PC-3 (cell line): ENCODE data around the gene AIMP1. TPM values are rescaled to one million over a fixed set of nuclear protein-coding genes. Genes with fewer than 3 reads are reported as not detected.

Experiments
- ATAC-seq: fragments of 200-7000 bp; cut with Tn5 transposase; 2 replicates; pipeline ENCODE4 v1.9.1; 2020; ENCODE audit warnings: mild to moderate bottlenecking, moderate library complexity
- BruUV-seq: library from RNA; stranded (reverse); fragments of 400-500 nt; replicated peaks from 2 replicates; lab custom pipeline; 2021; lab: Mats Ljungman, UMichigan
- CTCF ChIA-PET: fragments of 300-600 bp; sonication (Branson Sonifier 250); formaldehyde crosslinking; loops from one replicate; lab custom pipeline; 2022; ENCODE audit warnings: antibody characterized with exemption; lab: Charles Lee
- POLR2A ChIA-PET: fragments of 300-600 bp; sonication (Branson Sonifier 250); formaldehyde crosslinking; loops from one replicate; lab custom pipeline; 2022; ENCODE audit warnings: antibody characterized with exemption; ENCODE audit not compliant: unreplicated experiment; lab: Charles Lee
- DNase-seq: peaks from one replicate; pipeline ENCODE4 v3.0.0-alpha.2; 2015
- H2AFZ ChIP-seq: fragments of 300-600 bp; sonication (generic); 2 replicates; pipeline ENCODE4 v1.6.0; 2016; ENCODE audit warnings: antibody characterized with exemption, low read length
- H3F3A ChIP-seq: fragments of 300-600 bp; sonication (generic); one replicate; pipeline ENCODE4 v1.6.0; 2017; ENCODE audit warnings: antibody characterized with exemption, low read length, control low read depth, mild to moderate bottlenecking; ENCODE audit not compliant: unreplicated experiment
- H3K27ac ChIP-seq: fragments of 300-600 bp; sonication (generic); 2 replicates; pipeline ENCODE4 v1.5.1; 2016; ENCODE audit warnings: mild to moderate bottlenecking, low read length
- H3K27me3 ChIP-seq: fragments of 300-600 bp; sonication (generic); 2 replicates; pipeline ENCODE4 v1.6.1; 2016; ENCODE audit warnings: low read length, mixed read lengths
- H3K36me3 ChIP-seq: fragments of 300-600 bp; sonication (generic); 2 replicates; pipeline ENCODE4 v1.6.1; 2016; ENCODE audit warnings: low read depth, mixed run types, low read length, mixed read lengths
- H3K4me1 ChIP-seq: fragments of 300-600 bp; sonication (generic); 2 replicates; pipeline ENCODE4 v1.5.1; 2016; ENCODE audit warnings: low read length; ENCODE audit not compliant: insufficient read depth
- H3K4me2 ChIP-seq: fragments of 300-600 bp; sonication (generic); 2 replicates; pipeline ENCODE4 v1.6.0; 2016; ENCODE audit warnings: low read length
- H3K4me3 ChIP-seq: fragments of 300-600 bp; sonication (generic); 2 replicates; pipeline ENCODE4 v1.5.1; 2016; ENCODE audit warnings: mild to moderate bottlenecking, low read length, mixed read lengths
- H3K79me2 ChIP-seq: fragments of 300-600 bp; sonication (generic); 2 replicates; pipeline ENCODE4 v1.6.1; 2017; ENCODE audit warnings: low read length, mixed read lengths
- H3K9ac ChIP-seq: fragments of 300-600 bp; sonication (generic); 2 replicates; pipeline ENCODE4 v1.6.0; 2016; ENCODE audit warnings: mild to moderate bottlenecking, low read length
- H3K9me2 ChIP-seq: fragments of 300-600 bp; sonication (generic); replicated peaks from 2 replicates; pipeline ENCODE4 v1.6.1; 2016; ENCODE audit warnings: mixed run types, low read length, mixed read lengths
- H3K9me3 ChIP-seq: fragments of 300-600 bp; sonication (generic); 2 replicates; pipeline ENCODE4 v1.6.1; 2016; ENCODE audit warnings: low read length, mixed read lengths
- H4K20me1 ChIP-seq: fragments of 300-600 bp; sonication (generic); 2 replicates; pipeline ENCODE4 v1.6.1; 2016; ENCODE audit warnings: low read length, mixed read lengths
- EZH2 ChIP-seq: fragments of 300-600 bp; sonication (generic); IDR thresholded peaks from one replicate; pipeline ENCODE4 v1.6.1; 2017; ENCODE audit warnings: antibody characterized with exemption, mild to moderate bottlenecking, low read length; ENCODE audit not compliant: unreplicated experiment
- EZH2phosphoT487 ChIP-seq: fragments of 300-600 bp; sonication (generic); IDR thresholded peaks from 2 replicates; pipeline ENCODE4 v1.6.1; 2018; ENCODE audit warnings: mild to moderate bottlenecking, antibody characterized with exemption, low read length, borderline replicate concordance
- intact Hi-C: fragments of 100-400 bp; cut with micrococcal nuclease; formaldehyde crosslinking; loops from 2 replicates; pipeline ENCODE4 v1.9.0; 2023
- total RNA-seq: library from RNA; depleted of rRNA; stranded (reverse); fragments of >200 nt; gene quantifications from 2 replicates; pipeline ENCODE4 v1.2.3, GENCODE V29; 2014
- TF ChIP-seq, protein P1 (sequence below): fragments of 300-600 bp; sonication (generic); conservative IDR thresholded peaks from 2 replicates; pipeline ENCODE4 v1.5.1; 2017; ENCODE audit warnings: antibody characterized with exemption, low read depth, mild to moderate bottlenecking, low read length

Gene AIMP1
- total RNA-seq, 1 experiment from 2014 or later, result 15.9 TPM

DNA sequence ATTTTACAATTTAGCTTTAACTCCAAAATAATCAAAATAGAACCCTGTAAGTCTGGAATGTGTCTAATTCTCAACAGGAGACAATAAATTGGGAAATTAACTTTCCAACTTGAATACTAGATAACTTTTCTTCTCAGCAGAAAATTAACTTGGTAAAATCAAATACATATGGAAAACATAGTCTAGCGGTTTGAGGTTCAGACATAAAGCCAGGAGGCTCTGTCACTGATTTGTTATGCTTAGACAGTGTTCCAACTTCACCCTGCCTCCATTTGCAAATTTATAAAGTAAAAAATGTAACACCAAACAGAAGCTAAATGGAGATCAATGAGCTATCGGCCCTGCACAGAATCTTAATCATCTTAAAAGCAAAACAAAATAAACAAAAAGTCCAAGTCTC, 46.6 kb upstream of the AIMP1 start:
- H3F3A ChIP-seq, result no peaks in the 10 kb centered on the region
- H4K20me1 ChIP-seq, result no peaks in the 10 kb centered on the region
- DNase-seq, result no peak
- ChIA-PET POLR2A (interaction anchor here (0.6 kb wide), 1 partner anchor 771 kb away, joined by 3 read pairs; no protein-coding TSS in a partner anchor), CTCF (interaction anchor here (0.6 kb wide), 1 partner anchor 59 kb away, joined by 6 read pairs; no protein-coding TSS in a partner anchor)
- H2AFZ ChIP-seq, result no peak overlapping the region
- H3K79me2 ChIP-seq, result no peaks in the 10 kb centered on the region
- no peak overlapping the region for H3K4me3 ChIP-seq
- no peak for ATAC-seq
- TF ChIP-seq, protein P1, sequence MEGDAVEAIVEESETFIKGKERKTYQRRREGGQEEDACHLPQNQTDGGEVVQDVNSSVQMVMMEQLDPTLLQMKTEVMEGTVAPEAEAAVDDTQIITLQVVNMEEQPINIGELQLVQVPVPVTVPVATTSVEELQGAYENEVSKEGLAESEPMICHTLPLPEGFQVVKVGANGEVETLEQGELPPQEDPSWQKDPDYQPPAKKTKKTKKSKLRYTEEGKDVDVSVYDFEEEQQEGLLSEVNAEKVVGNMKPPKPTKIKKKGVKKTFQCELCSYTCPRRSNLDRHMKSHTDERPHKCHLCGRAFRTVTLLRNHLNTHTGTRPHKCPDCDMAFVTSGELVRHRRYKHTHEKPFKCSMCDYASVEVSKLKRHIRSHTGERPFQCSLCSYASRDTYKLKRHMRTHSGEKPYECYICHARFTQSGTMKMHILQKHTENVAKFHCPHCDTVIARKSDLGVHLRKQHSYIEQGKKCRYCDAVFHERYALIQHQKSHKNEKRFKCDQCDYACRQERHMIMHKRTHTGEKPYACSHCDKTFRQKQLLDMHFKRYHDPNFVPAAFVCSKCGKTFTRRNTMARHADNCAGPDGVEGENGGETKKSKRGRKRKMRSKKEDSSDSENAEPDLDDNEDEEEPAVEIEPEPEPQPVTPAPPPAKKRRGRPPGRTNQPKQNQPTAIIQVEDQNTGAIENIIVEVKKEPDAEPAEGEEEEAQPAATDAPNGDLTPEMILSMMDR, result no peak
- H3K36me3 ChIP-seq, result no peaks in the 10 kb centered on the region
- no peaks in the 10 kb centered on the region for H3K4me1 ChIP-seq
- H3K9me2 ChIP-seq, result no peaks in the 10 kb centered on the region
- no peaks in the 10 kb centered on the region for H3K9me3 ChIP-seq
- no peak overlapping the region for H3K9ac ChIP-seq
- BruUV-seq, result no TSS peak
- H3K27ac ChIP-seq, result no peak overlapping the region
- H3K27me3 ChIP-seq, result no peaks in the 10 kb centered on the region
- intact Hi-C loops, result loop anchor here (5.0 kb wide), 2 partner anchors 48 to 98 kb away; partner anchors contain the start of genes AIMP1, GIMD1 and TBCK
- H3K4me2 ChIP-seq, result no peak overlapping the region

- CTCF ChIA-PET, result no interaction called here
These were observed 45.6 kb upstream of the AIMP1 start for GRCh38 chr4:106270736-106271135.

GRCh38 chr4:106273831-106274230, 42.5 kb upstream of the AIMP1 start:
- Histone ChIP-seq H3K9ac (no peak overlapping the region), H2AFZ (no peak overlapping the region), H3K27me3 (no peaks in the 10 kb centered on the region), H4K20me1 (no peaks in the 10 kb centered on the region), H3K36me3 (no peaks in the 10 kb centered on the region), H3K4me1 (no peaks in the 10 kb centered on the region), H3K27ac (no peak overlapping the region), H3F3A (no peaks in the 10 kb centered on the region), H3K4me2 (no peak overlapping the region), H3K9me3 (no peaks in the 10 kb centered on the region), H3K79me2 (no peaks in the 10 kb centered on the region), H3K4me3 (no peak overlapping the region), H3K9me2 (no peaks in the 10 kb centered on the region)
- BruUV-seq, result no TSS peak
- intact Hi-C loops, result no loop called here
- ChIA-PET POLR2A (no interaction called here), CTCF (no interaction called here)
- no peak for ATAC-seq
- DNase-seq, result no peak
- TF ChIP-seq, protein P1, result no peak

More at GRCh38 chr4:106270736-106271135, 45.6 kb upstream of the AIMP1 start:
- Histone ChIP-seq H3K9me2 (no peaks in the 10 kb centered on the region), H3F3A (no peaks in the 10 kb centered on the region), H3K27me3 (no peaks in the 10 kb centered on the region), H4K20me1 (no peaks in the 10 kb centered on the region), H3K9ac (no peak overlapping the region), H3K4me1 (no peaks in the 10 kb centered on the region), H2AFZ (no peak overlapping the region), H3K4me3 (no peak overlapping the region), H3K4me2 (no peak overlapping the region), H3K27ac (no peak overlapping the region), H3K36me3 (no peaks in the 10 kb centered on the region), H3K9me3 (no peaks in the 10 kb centered on the region), H3K79me2 (no peaks in the 10 kb centered on the region)
- POLR2A ChIA-PET, result no interaction called here
- no peak for ATAC-seq
- no peak for DNase-seq
- intact Hi-C loops, result no loop called here
- TF ChIP-seq, protein P1, result no peak
- TF ChIP-seq EZH2 (no peak), EZH2phosphoT487 (no peak)
- no TSS peak for BruUV-seq
